NCI-H2227 treated with DMSO at 0.1 percent for 48 hours (cell line): ENCODE results near the gene SUSD5.
"Not testable (repeated sequence)": the region's sequence is repeated elsewhere in the genome, so short reads cannot be mapped to it uniquely, and the experiment has no call there.

ENCODE experiments used
- DNase-seq: peaks from one replicate; lab custom pipeline; 2025; lab: John Stamatoyannopoulos, UW

Gene SUSD5

DNA sequence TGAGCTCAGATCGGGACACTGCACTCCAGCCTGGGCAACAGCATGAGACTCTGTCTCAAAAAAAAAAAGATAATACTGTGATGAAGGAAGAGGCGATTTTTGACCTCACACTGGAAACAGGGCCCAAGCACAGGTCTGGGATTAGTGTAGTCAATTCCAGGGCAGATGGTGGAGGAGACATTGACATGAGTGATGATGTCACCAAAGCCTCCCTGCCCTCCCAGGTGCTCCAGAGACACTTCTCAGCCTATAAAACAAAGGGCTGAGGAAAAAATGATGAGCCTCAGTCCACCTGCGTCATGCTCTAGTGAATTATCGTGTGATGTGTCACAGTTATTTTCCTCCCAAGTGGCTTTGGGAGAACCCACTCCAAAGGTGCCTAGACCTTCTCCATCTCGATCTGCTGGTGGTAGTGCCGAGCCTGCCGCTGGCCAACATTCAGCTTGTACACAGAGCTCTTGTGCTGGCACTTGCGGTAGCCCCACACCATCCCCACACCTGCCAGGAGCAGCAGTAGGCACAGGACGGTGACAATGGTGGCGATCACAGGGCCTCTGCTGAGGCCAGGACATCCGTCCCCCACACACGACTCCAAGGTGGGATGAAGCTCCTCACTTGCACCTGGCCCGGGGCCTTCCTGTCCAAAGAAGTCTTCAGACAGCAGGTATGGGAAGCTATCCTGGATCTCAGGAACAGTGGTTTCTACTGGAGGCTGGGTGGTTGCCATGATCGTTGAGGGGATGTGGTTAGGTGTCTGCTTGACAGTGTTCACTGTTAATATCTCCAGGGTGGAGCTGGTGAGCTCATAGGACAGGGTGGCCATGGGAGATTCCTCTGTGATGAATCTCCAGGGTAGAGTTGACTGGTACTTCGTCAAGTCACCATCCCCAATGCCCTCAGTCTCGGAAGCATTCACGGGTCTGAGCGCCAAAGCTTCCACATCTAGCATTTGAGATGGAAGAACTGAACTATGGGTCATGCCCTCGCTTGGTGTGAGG is 65.9 kb downstream of the SUSD5 start:
- DNase-seq: no peak

DNA sequence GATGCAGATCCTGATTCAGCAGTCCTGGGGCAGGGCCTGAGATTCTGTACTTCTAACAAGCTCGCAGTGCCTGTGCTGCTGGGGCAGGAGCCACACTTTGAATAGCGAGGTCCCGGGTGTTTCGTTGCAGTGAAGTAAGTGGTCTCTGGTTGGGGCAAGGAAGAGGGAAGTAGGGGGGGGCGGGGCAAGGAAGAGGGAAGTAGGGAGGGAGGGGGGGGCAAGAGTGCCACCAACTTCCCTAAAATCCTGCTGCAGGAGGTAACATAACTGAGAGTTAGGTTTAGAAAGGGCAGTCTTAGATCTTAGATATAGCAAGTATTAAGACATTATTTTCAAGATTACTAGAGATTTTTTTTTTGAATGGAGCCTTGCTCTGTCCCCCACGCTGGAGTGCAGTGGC is 69.3 kb downstream of the SUSD5 start:
- DNase-seq: no peak

DNA sequence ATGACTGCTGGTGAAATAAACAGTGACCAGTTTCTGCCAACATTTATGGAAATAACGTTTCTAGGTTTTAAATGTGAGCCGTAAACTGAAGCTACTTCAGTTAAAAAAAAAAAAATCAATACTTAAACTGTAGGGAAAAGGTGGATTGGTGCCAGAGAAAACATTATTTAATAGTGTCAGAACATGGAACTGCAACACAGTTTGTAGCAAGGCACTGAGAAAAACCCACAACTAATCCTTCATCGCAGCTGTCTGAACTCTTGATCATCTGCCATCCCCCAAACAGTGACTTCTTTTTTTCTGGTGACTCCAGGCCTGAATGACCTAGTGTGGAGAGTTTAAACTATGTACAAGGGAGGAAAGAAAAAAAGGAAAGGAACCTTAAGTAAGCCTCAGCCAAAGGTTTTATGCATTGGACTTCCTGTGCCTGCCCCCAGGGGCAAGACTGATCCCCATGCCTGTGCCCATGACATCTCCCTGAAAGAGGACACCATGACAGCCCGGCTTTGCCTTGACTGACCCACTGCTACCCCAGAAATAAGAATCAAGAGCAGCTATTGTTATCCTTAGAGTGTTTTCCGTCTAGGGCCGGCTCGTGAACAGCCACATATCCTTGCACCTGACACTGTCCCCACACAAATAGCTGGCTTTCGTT is 71.7 kb downstream of the SUSD5 start:
- no peak for DNase-seq

DNA sequence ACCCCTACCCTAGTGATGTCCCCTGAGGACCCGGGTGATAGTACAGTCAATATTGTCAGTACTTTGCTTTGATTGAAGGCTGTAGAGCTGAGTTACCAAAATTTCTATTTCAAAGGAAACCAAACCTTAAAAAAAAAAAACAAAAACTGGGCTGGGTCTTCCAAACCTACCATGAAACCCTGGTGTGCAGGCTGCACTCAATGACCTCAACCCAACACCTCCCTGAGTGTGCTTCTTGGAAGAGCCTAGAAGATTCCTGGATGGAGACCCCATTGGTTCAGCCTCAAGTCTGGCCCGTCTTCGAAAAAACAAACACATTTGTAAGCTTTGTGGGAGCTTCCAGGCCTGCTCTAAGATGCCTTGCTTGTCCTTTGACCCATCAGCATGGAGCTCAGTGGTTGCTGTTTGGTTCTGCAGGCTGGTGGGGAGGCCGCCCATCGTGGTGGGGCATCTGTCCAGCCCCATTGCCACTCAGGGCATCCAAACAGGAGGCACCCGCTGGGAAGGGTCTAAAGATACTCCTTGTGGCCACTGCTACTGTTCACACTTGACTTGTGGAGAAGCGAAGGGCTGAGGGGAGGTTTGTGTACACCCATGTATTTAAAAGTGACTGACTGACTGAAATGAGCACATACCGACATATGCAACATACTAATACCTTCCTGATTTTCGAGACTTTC is 72.6 kb downstream of the SUSD5 start:
- no peak for DNase-seq

DNA sequence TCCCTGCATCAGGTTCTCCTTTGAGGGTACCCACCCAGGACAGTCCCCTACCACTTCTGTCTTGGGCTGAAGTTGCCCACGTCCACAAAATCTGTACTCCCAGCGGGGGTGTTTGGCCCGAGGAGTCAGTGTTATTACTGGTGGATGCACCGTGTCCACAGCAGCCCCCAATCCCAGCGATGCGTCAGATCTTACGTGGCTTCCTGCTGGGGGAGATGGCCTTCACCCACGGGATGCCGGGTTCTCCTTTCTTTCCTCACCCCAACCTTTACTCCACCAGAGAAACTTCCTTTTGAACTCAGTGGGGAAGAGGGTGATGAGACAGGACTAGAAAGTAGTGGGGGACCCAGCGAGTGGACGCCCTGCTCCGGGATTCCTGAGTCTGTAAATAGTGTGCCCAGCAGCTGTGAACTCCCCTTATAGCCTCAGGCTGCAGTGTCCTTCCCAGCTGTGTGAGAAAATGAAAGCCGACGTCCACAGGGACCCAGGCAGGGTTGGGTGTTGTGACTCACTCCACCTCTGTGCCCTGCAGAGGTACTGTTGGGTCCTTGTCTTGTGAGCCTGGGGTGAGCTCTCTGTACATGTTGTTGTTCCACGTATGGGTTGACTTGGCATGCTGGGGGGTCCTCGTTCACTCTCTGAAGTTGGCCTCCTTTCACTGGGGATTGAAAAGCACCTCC is 73.2 kb downstream of the SUSD5 start:
- no peak for DNase-seq

DNA sequence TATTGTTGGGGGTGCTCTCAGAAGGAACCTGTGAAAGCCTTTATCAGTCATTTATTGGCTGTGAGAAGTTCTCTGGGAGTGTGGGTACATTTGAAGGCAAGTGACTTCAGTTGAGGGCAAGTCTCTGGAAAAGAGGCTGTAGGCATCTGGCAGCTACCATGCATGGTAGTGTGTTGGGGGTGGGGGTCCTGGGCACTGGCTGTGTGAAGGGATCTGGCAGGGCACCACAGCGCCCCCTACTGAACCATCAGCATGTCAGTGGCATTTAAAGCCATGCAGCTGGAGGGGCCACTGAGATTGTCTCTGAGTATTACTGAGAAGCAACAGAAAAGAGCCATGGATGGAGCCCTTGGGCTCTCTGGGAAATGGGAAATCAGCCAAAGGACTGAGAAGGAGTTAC is 74.2 kb downstream of the SUSD5 start:
- DNase-seq: no peak

DNA sequence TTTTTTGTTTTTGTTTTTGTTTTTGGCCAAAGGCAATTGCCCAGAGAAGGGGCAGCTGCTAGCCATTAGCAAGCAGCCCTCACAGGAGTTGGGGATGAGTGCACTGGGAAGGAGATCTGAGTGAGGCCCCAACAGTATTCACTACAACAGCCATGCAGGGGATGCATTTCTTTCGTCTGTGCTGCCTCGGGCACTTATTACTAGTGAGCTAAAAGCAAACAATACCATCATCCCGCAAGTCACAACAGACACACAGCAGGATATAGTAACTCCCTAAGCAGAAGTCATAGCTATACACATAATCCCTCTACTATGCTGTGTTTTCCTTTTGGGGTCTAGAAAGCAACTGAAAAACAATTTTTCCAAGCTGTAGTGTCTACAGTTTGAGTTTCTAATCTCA is 77.6 kb downstream of the SUSD5 start:
- DNase-seq: no peak

DNA sequence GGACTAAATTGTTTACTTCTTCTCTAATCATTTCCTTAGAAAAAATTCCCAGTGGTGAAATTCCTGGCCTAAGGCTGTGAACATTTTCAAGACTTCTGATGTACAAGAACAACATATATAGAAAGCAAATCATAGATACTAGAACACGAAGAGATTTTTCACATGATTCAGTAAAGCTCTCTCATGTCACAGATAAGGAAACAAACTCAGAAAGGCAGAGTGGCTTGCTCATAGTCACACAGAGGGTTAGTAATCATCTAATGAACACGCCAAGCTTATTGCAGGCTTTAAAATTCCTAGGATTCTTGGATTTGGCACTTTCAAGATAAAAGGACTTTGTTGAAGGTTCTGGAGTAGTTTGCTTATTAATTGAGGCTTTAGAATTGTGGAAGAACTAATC is 78.6 kb downstream of the SUSD5 start:
- no peak for DNase-seq

DNA sequence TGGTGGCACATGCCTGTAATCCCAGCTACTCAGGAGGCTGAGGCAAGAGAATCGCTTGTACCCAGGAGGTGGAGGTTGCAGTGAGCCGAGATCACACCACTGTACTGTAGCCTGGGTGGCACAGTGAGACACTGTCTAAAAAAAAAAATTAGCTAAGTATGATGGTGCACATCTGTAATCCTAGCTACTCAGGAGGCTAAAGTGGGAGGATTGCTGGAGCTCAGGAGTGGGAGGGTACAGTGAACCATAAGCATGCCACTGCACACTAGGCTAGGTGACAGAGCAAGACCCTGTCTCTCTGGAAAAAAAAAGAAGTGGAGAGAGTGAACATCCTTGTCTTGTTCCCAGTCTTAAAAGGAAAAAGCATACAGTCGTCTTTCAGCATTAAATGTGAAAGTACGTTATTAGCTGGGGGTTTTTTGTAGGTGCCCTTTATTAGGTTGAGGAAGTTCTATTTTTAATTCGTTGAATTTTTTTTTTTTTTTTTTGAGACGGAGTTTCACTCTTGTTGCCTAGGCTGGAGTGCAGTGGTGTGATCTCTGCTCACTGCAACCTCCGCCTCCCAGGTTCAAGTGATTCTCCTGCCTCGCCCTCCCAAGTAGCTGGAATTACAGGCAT is 79.5 kb downstream of the SUSD5 start:
- DNase-seq: not testable (repeated sequence)

DNA sequence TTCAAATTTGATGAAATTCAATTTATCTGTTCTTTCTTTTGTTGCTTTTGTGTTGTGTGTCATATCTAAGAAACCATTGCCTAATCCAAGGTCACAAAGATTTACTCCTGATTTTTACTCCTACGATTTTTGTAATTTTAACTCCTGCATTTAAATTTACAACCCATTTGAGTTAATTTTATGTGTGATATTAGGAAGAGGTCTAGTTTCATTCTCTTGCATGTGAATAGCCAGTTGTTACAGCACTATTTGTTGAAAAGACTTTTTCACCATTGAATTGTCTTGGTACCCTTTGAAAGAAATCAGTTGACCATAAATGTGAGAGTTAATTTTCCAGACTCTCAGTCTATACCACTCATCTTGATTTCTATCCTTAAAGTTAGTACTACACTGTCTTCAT is 80.9 kb downstream of the SUSD5 start:
- DNase-seq: no peak

DNA sequence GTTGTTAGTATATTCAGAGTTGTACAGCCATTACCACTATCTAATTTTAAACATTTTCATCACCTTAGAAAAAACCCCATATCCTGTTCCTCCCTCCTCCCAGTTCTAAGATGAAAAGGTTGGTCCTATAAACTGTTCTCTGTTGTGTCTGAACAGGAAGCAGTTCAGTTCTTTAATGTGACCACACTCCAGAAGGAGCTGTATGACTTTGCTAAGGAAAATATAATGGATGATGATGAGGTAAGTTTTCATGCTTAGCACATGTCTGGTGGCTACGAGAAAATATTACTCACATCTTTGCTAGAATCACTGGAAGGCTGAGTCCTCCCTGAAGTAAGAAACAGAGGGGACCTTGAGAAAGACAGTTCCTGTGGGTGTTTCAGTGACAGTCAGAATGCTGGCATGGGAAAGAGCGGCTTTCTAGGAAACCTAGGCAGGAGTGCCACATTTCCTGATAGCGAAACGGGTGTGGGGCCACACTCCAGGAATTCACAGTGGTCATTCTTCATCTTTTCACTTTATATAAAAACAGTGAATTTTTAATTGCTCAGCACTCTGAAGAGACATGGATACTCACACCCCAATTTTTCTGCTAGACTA is 84.5 kb downstream of the SUSD5 start:
- no peak for DNase-seq

DNA sequence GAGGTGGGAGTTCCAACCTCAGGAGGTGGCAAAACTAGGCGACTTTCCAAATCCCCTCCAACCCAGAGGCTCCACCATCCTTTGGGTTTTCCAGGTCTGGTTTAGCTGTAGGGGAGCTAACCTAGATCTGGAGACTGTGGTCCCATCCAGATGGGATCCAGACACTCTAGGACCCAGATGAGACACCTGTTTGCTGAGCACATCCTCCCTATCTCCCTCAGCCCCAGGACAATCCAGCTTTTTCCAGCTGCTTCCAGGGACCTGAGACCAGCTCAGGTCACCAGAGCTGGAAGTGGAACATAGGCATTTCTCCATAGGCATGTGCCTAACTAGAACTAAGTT is 86.6 kb downstream of the SUSD5 start:
- no peak for DNase-seq

DNA sequence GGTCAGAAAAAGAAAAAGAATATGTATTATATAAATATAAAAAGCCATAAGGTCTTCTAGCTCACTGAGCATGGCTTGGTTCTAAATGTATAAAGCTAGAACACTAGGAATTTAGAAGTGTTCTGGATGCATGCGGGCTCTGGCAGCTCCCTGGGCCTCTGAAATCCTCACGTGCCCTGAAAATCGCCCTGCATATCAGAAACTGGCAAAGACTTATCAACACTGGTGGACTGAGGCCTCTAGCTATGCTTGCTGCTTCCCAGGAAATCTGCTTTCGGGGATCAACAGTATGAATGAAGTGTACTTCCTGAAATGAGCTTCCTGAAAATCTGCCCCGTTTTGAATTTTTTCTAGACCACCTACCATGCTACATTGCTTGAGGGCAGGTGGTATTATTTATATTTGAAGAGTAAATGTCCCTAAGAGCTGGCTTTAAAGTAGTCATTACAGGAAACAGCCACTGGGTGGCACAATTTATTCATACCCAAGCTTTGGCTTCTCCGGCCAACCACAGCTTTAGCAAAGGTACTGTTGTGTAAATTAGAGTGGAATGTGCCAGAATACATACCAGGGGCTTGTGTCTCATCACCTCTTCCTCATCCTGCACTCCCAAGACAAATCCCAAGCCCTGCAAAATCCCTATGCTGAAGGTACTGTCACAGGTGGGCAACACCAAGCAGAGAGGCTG is 87.1 kb downstream of the SUSD5 start:
- DNase-seq: peak; percentile 57

DNA sequence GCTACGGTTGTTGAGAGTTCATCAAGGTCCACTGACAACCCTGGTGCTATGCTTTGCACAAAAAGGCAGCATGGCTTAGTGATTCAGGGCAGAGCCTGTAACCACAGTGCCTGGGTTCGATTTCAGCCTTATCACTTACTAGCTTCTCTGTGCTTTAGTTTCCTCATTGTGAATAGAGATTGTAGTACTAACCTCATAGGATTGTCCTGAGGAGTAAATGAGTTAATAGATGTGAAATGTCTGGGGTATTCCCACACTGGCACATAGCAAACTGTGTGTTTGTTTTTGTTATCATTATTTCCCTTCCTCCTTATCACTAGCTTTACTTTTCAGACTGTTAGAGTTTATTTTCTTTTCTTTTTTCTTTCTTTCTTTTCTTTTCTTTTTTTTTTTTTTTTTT is 88.5 kb downstream of the SUSD5 start:
- DNase-seq: no peak

DNA sequence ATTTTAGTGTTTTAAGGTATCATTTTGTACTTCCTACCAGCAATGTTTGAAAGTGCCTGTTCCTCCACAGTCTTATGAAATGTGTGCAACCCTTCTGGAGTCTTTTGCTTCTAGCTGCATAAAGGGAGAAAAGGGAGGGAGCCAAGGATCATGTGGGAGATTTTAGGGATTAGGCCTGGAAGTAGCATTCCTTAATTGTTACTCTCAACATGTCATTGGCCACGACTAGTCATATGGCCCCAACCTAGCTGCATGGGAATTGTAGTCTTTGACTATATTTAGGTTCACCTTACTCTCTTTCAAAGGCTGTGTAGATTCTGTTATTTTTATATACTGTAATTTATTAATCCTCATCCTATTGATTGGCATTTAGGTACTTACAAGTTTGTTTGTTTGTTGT is 89.9 kb downstream of the SUSD5 start:
- no peak for DNase-seq

DNA sequence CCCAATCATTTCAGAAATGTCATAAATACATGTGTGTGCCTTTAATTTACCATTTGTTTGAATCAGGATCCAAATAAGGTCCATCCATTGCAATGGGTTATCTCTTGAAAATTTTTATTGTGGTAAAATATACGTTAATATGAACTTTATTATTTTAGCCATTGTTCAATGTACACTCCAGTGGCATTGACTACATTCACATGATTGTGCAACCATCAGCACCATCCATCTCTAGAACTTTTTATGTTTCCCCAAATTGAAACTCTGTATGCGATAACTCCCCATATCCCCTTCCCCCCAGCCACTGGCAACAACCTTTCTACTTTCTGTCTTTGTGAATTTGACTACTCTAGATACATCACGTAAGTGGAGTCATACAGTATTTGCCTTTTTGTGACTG is 92.8 kb downstream of the SUSD5 start:
- DNase-seq: no peak

DNA sequence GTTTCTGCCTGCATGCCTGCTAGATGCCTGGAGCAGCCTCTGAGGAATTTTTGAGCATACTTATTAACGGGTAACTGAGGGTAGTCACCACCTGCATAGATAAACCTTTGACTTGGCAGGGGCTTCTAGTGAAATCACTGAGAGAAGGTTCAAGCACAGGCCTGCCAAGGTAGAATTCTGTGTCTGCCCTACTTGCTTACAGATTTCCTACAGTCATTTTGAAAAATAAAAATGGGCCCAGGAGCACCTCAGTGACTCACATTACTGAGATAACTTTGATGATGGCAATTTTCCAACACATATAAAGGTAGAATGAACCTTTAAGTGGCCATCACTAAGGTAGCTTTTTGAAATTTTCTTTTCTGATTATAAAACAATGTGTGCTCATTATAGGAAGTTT is 94.0 kb downstream of the SUSD5 start:
- no peak for DNase-seq

DNA sequence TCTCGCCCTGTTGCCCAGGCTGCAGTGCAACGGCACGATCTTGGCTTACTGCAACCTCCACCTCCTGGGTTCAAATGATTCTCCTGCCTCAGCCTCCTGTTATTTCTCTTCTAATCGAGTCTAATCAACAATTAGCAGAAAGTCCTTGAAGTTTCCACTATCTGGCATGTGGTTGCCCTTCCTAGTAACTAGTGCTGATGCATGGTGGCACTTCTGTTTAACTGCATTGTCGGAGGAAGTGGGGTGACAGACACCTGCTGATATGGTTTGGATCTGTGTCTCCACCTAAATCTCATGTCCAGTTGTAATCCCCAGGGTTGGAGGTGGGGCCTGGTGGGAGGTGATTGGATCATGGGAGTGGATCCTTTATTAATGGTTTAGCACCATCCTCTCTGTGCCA is 95.6 kb downstream of the SUSD5 start:
- DNase-seq: no peak

DNA sequence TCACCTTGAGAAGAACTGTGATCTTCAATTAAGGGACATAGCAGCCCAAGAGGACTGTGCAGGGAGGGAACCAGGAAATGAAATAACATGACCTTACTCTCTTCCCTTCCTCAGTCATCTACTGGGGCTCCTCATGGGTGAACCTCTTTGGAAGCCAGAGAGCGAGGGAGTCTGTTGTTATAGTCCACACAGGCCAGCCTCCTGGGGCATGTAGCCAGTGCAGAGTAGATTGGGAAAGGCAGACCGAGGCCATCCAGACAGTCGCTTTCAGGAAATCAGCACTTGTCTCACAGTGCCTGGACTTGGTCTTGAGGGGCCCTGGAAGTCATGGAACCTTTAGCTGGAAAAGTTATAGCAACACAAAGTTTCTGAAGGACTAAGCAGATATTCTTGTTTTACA is 98.7 kb downstream of the SUSD5 start:
- DNase-seq: no peak

DNA sequence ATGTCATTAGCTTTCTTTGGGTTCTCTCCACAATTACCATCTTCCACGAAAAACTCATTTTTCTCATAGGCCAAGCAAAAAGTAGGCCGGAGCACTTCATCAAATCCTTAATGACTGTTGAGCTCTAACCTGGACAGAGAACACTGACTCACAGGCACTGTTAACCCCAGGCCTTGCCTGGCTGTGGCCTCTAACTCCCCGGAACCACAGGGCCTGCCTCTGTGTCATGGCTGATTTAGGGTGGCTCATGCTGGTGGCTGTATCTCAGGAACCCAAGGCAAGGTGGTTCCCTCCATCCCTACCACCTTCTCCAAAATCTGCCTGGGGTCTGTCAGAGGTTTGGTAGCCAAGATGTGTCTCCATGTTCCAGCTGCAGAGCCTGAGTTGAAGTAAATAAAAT is 101.1 kb downstream of the SUSD5 start:
- no peak for DNase-seq
